ENCODE data around the gene ATG2B.

Gene ATG2B

GRCh38 chr14:96307434-96307833 is 55.7 kb downstream of the ATG2B start:
- DNase-seq (ENCODE audit: low read depth): no peak

GRCh38 chr14:96304956-96305355 is 58.2 kb downstream of the ATG2B start:
- DNase-seq (ENCODE audit: low read depth): no peak

- no peak for DNase-seq (ENCODE audit: low read depth)
Measured at GRCh38 chr14:96303981-96304380, 59.2 kb downstream of the ATG2B start.

GRCh38 chr14:96299441-96299840 is 63.7 kb downstream of the ATG2B start:
- DNase-seq (ENCODE audit: low read depth): no peak

- DNase-seq (ENCODE audit: low read depth): no peak
Measured at GRCh38 chr14:96297997-96298515, 65.1 kb downstream of the ATG2B start.

GRCh38 chr14:96297000-96297399 is 66.1 kb downstream of the ATG2B start:
- no peak for DNase-seq (ENCODE audit: low read depth)

GRCh38 chr14:96294246-96294645 is 68.9 kb downstream of the ATG2B start:
- DNase-seq (ENCODE audit: low read depth): no peak

GRCh38 chr14:96287856-96288255 is 75.3 kb downstream of the ATG2B start:
- DNase-seq (ENCODE audit: low read depth): no peak

- DNase-seq (ENCODE audit: low read depth): no peak
Measured at GRCh38 chr14:96286251-96286650, 76.9 kb downstream of the ATG2B start.

GRCh38 chr14:96285667-96286066 is 77.5 kb downstream of the ATG2B start:
- DNase-seq (ENCODE audit: low read depth): no peak

GRCh38 chr14:96284430-96284829 is 78.7 kb downstream of the ATG2B start:
- DNase-seq (ENCODE audit: low read depth): no peak

- DNase-seq (ENCODE audit: low read depth): no peak
Measured at GRCh38 chr14:96284008-96284407, 79.1 kb downstream of the ATG2B start.

GRCh38 chr14:96281486-96281885 is 81.7 kb downstream of the ATG2B start:
- DNase-seq (ENCODE audit: low read depth): no peak

GRCh38 chr14:96280104-96280503 is 83.0 kb downstream of the ATG2B start:
- DNase-seq (ENCODE audit: low read depth): no peak

- no peak for DNase-seq (ENCODE audit: low read depth)
Measured at GRCh38 chr14:96279564-96279963, 83.6 kb downstream of the ATG2B start.

- DNase-seq (ENCODE audit: low read depth): no peak
Measured at GRCh38 chr14:96277890-96278289, 85.3 kb downstream of the ATG2B start.

GRCh38 chr14:96275177-96276112 is 87.7 kb downstream of the ATG2B start:
- DNase-seq (ENCODE audit: low read depth): peak; percentile 18

GRCh38 chr14:96274543-96274942 is 88.6 kb downstream of the ATG2B start:
- no peak for DNase-seq (ENCODE audit: low read depth)

- DNase-seq (ENCODE audit: low read depth): no peak
Measured at GRCh38 chr14:96274122-96274521, 89.0 kb downstream of the ATG2B start.

- no peak for DNase-seq (ENCODE audit: low read depth)
Measured at GRCh38 chr14:96273629-96274028, 89.5 kb downstream of the ATG2B start.

GRCh38 chr14:96272777-96273473 is 90.2 kb downstream of the ATG2B start:
- DNase-seq (ENCODE audit: low read depth): no peak

- DNase-seq (ENCODE audit: low read depth): no peak
Measured at GRCh38 chr14:96271421-96271762, 91.7 kb downstream of the ATG2B start.

Data from CMK (cell line).